ENCODE data around the gene SSC4D.

DNA sequence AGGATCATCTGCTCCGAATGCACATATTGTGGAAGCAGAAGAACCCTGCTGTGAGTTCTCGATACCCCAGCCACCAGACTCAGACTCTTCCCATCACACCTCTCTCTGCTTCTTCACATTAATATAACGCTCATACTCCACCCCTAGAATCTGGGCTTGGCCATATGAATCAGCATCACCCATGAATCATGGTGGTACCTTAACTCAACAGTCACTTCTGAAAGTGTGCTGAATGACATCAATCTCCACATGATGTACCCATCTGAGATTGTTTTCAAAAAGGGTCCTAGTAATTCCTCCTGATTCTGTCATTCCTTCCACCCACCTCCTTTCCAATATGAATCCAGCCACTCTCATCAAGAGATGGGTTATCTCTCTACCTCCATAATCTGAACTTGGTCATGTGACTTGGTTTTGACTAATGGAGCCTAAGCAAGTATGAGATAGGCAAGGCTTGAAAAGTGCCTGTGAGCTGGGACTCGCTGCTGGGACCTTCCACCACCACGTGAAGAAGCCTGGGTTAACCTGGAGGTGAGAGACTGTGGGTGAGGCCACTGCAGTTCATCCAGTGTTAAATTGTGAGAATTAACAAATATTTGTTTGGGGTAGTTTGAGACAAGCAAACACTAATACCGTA is 66.1 kb downstream of the SSC4D start:
- TF ChIP-seq, protein P1, sequence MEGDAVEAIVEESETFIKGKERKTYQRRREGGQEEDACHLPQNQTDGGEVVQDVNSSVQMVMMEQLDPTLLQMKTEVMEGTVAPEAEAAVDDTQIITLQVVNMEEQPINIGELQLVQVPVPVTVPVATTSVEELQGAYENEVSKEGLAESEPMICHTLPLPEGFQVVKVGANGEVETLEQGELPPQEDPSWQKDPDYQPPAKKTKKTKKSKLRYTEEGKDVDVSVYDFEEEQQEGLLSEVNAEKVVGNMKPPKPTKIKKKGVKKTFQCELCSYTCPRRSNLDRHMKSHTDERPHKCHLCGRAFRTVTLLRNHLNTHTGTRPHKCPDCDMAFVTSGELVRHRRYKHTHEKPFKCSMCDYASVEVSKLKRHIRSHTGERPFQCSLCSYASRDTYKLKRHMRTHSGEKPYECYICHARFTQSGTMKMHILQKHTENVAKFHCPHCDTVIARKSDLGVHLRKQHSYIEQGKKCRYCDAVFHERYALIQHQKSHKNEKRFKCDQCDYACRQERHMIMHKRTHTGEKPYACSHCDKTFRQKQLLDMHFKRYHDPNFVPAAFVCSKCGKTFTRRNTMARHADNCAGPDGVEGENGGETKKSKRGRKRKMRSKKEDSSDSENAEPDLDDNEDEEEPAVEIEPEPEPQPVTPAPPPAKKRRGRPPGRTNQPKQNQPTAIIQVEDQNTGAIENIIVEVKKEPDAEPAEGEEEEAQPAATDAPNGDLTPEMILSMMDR (IDR thresholded peaks at IDR 0.05), result no peak
- TF ChIP-seq POLR2AphosphoS5 (IDR thresholded peaks at IDR 0.05), result no peak
